Activated CD8-positive, alpha-beta memory T cell treated with anti-CD3 and anti-CD28 coated beads, Interleukin-2, amount 50 U/mL, for 24 hours (primary cell): ENCODE data around the gene PGAP2.

Source experiments
- DNase-seq: peaks from one replicate; pipeline ENCODE4 v3.0.0-alpha.2; 2020; ENCODE audit errors: extremely low read depth

PGAP2 gene

GRCh38 chr11:3831378-3832239, 23.2 kb downstream of the PGAP2 start:
- no peak for DNase-seq

- DNase-seq = no peak
Measured at GRCh38 chr11:3832816-3833215, 24.5 kb downstream of the PGAP2 start.

GRCh38 chr11:3833449-3833848, 25.1 kb downstream of the PGAP2 start:
- DNase-seq = no peak

- no peak for DNase-seq
Measured at GRCh38 chr11:3834349-3834663, 25.9 kb downstream of the PGAP2 start.

GRCh38 chr11:3834664-3835461, 26.5 kb downstream of the PGAP2 start:
- no peak for DNase-seq

- DNase-seq = no peak
Measured at GRCh38 chr11:3835751-3836150, 27.4 kb downstream of the PGAP2 start.

- DNase-seq = no peak
Measured at GRCh38 chr11:3836903-3837302, 28.5 kb downstream of the PGAP2 start.

- DNase-seq = no peak
Measured at GRCh38 chr11:3837793-3838192, 29.4 kb downstream of the PGAP2 start.

- no peak for DNase-seq
Measured at GRCh38 chr11:3838504-3838903, 30.1 kb downstream of the PGAP2 start.

- DNase-seq = no peak
Measured at GRCh38 chr11:3840004-3840869, 31.9 kb downstream of the PGAP2 start.

- no peak for DNase-seq
Measured at GRCh38 chr11:3840870-3841425, 32.6 kb downstream of the PGAP2 start, which contains the start of gene RHOG. TSS of gene RHOG (minus strand) at chr11:3840959. CDS start at chr11:3828138, 12,821 bp downstream.

- DNase-seq = peak; percentile 84
Measured at GRCh38 chr11:3841426-3842350, 33.3 kb downstream of the PGAP2 start.

GRCh38 chr11:3843326-3843725, 35.0 kb downstream of the PGAP2 start:
- DNase-seq = no peak

- no peak for DNase-seq
Measured at GRCh38 chr11:3845246-3845645, 36.9 kb downstream of the PGAP2 start.

- no peak for DNase-seq
Measured at GRCh38 chr11:3845670-3846069, 37.3 kb downstream of the PGAP2 start.

- DNase-seq = no peak
Measured at GRCh38 chr11:3849297-3849874, 41.0 kb downstream of the PGAP2 start.

- DNase-seq = no peak
Measured at GRCh38 chr11:3853545-3853842, 45.1 kb downstream of the PGAP2 start.

- DNase-seq = no peak
Measured at GRCh38 chr11:3853899-3854659, 45.7 kb downstream of the PGAP2 start.

- DNase-seq = no peak
Measured at GRCh38 chr11:3854660-3854976, 46.3 kb downstream of the PGAP2 start.
